ENCODE measurements around the gene LPO. TPM values are rescaled to one million over a fixed set of nuclear protein-coding genes. Genes with fewer than 3 reads are reported as not detected.
A peak's percentile ranks its signal among the peaks of the same experiment; 100 is the strongest.

Gene LPO
- total and polyA plus RNA-seq, 9 of the 15 experiments (the other 6 are each of a cell fraction or from before 2014, with no cell fraction given): 0.07 to 0.11 TPM; not detected in 7

DNA sequence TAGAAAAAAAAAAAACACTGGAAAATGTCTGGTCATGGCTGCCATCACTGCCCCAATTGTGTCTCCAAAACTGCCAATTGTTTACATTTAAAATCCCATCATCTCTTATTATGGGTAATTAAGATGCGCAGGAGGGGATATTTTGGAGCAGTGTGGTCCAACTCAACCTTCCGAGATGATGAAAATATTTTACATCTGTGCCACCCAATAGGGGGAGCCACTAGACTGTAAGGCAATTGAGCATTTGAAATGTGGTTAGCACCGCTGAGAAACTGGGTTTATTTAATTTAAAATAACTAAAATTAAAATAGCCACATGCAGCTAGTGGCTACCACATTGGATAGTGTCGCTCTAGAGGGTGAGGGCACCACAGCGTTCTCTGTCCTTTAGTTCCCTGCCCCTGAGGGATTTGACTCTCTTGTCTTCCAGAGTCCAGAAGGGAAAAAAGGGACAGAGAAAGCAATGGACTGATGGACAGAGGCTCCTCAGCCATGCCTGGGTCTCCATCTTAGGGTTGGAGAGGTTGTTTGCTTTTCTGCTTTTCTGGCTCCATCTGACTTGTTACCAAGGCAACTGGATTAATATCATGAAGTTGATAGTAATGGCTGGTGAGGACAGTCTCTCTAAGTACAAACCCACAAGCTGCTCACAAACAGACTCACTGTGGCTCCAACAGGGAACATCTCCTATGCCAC lies 38.9 kb downstream of the LPO start (continued):
- TF ChIP-seq, protein P1, sequence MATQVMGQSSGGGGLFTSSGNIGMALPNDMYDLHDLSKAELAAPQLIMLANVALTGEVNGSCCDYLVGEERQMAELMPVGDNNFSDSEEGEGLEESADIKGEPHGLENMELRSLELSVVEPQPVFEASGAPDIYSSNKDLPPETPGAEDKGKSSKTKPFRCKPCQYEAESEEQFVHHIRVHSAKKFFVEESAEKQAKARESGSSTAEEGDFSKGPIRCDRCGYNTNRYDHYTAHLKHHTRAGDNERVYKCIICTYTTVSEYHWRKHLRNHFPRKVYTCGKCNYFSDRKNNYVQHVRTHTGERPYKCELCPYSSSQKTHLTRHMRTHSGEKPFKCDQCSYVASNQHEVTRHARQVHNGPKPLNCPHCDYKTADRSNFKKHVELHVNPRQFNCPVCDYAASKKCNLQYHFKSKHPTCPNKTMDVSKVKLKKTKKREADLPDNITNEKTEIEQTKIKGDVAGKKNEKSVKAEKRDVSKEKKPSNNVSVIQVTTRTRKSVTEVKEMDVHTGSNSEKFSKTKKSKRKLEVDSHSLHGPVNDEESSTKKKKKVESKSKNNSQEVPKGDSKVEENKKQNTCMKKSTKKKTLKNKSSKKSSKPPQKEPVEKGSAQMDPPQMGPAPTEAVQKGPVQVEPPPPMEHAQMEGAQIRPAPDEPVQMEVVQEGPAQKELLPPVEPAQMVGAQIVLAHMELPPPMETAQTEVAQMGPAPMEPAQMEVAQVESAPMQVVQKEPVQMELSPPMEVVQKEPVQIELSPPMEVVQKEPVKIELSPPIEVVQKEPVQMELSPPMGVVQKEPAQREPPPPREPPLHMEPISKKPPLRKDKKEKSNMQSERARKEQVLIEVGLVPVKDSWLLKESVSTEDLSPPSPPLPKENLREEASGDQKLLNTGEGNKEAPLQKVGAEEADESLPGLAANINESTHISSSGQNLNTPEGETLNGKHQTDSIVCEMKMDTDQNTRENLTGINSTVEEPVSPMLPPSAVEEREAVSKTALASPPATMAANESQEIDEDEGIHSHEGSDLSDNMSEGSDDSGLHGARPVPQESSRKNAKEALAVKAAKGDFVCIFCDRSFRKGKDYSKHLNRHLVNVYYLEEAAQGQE (IDR thresholded peaks at IDR 0.05; ENCODE audit: borderline replicate concordance): peak; percentile 31; the same call in 1 of the 2 replicates
- TF ChIP-seq, protein P1 (CRISPR knock-in tag; IDR thresholded peaks at IDR 0.05; ENCODE audit: low read depth): no peak
- peak; percentile 65 to 68 for TF ChIP-seq NRF1 (conservative IDR thresholded peaks at IDR 0.05 in 1 of 2, IDR thresholded peaks at IDR 0.05 in 1 of 2)
- peak; percentile 63; the same call in 1 of the 2 replicates for TF ChIP-seq RFX1 (IDR thresholded peaks at IDR 0.05)
- TF ChIP-seq LARP7 (IDR thresholded peaks at IDR 0.05): no peak
- no peak for TF ChIP-seq RCOR1 (IDR thresholded peaks at IDR 0.05; ENCODE audit: borderline replicate concordance in 1 of 2, low read depth in 2 of 2, low read length in 2 of 2)
- peak; percentile 56 to 73 for TF ChIP-seq RAD21 (CRISPR knock-in tag; conservative IDR thresholded peaks at IDR 0.05 in 1 of 2, IDR thresholded peaks at IDR 0.05 in 1 of 2)

Data from K562 (cell line).